Esophagus muscularis mucosa (tissue), 4 donors: ENCODE data around the gene ETV2. TPM values are rescaled to one million over a fixed set of nuclear protein-coding genes. Genes with fewer than 3 reads are reported as not detected.

Source experiments
- DNase-seq: peaks from one replicate; pipeline ENCODE4 v3.0.0-alpha.2; 2017; ENCODE audit errors: extremely low spot score
- H3K27ac ChIP-seq, 4 donors: fragments of 200-600 bp; sonication (generic); replicated peaks in 1 of 4; 1 replicate in 3 of 4; 2 replicates in 1 of 4; pipeline ENCODE4 v1.5.1; 2016 to 2019; ENCODE audit warnings: mild to moderate bottlenecking in 1 of 4
- H3K27me3 ChIP-seq, 4 donors: fragments of 200-600 bp; sonication (generic); one replicate each; pipeline versions ENCODE4 v1.5.1 to v1.6.0; 2016 to 2019
- H3K36me3 ChIP-seq, 4 donors: fragments of 200-600 bp; sonication (generic); one replicate each; pipeline ENCODE4 v1.5.1; 2016 to 2019
- H3K4me1 ChIP-seq, 4 donors: fragments of 200-600 bp; sonication (generic); one replicate each; pipeline ENCODE4 v1.5.1; 2016 to 2019
- H3K4me3 ChIP-seq, 4 donors: fragments of 200-600 bp; sonication (generic); 1 replicate in 2 of 4; 2 replicates in 2 of 4; pipeline ENCODE4 v1.5.1; 2016 to 2019; ENCODE audit warnings: mild to moderate bottlenecking in 4 of 4, moderate library complexity in 1 of 4
- H3K9me3 ChIP-seq, 4 donors: fragments of 200-600 bp; sonication (generic); 1 replicate in 3 of 4; 2 replicates in 1 of 4; pipeline ENCODE4 v1.5.1; 2016 to 2019
- EP300 ChIP-seq: sonication (generic); formaldehyde crosslinking; IDR thresholded peaks from one replicate; pipeline ENCODE4 v1.6.1; 2017; ENCODE audit warnings: antibody characterized with exemption
- POLR2A ChIP-seq: fragments of 450-650 bp; IDR thresholded peaks from one replicate; pipeline ENCODE4 v1.6.1; 2017; ENCODE audit warnings: antibody characterized with exemption, moderate library complexity, mild to moderate bottlenecking, low read depth
- POLR2AphosphoS5 ChIP-seq, 2 donors: sonication (generic); formaldehyde crosslinking; IDR thresholded peaks; one replicate each; pipeline ENCODE4 v1.6.1; 2017; ENCODE audit warnings: antibody characterized with exemption in 2 of 2
- WGBS: methylation state at CpG from one replicate; pipeline ENCODE4 v1.1.5; 2018; 5-methylcytosine and 5-hydroxymethylcytosine counted together
- intact Hi-C: fragments of 100-400 bp; cut with DNase I; formaldehyde crosslinking; loops from one replicate; pipeline ENCODE4 v1.15.1; 2023
- total RNA-seq, 4 donors: library from RNA; depleted of rRNA; stranded (reverse); fragments of >200 nt; gene quantifications; one replicate each; pipeline versions ENCODE4 v1.1.0 to v1.2.1, GENCODE V29; 2016
- TF ChIP-seq, protein P1 (sequence below), 3 experiments: fragments of 200-600 bp in 2 of 3; fragments of 450-650 bp in 1 of 3; sonication (generic) in 2 of 3; IDR thresholded peaks; one replicate each; pipeline ENCODE4 v1.5.1; 2017 to 2019; ENCODE audit warnings: antibody characterized with exemption in 3 of 3, mild to moderate bottlenecking in 2 of 3, moderate library complexity in 1 of 3

The ETV2 gene
- total RNA-seq, 4 donors from 2014 or later = 3.4 TPM; not detected in 3

DNA sequence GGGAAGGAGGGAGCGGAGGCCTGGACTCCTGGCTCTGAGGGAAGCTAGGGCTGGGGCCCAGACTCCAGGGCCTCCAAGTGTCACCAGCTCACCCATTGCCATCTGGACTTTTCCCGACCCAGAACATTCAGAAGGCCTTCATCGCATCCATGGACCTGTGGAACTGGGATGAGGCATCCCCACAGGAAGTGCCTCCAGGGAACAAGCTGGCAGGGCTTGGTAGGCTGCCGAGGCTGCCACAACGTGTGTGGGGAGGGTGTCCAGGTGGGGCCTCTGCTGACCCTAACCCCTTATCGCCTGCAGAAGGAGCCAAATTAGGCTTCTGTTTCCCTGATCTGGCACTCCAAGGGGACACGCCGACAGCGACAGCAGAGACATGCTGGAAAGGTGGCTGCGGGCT is 767 bp downstream of the ETV2 start:
- Histone ChIP-seq H3K4me1 (peaks cover 15 to 41% (median 39%) of the 10 kb centered on the region in 4 donors), H3K27ac (no peak overlapping the region), H3K9me3 (no peaks in the 10 kb centered on the region), H3K4me3 (no peak overlapping the region), H3K36me3 (peaks cover 6 to 11% (median 10%) of the 10 kb centered on the region in 4 donors), H3K27me3 (no peaks in the 10 kb centered on the region)
- intact Hi-C loops = loop anchor here (2.0 kb wide), 1 partner anchor 14 kb away; the partner anchor contains the start of gene RBM42
- DNase-seq = no peak
- WGBS = 92% methylated on average over 6 of the region's 10 CpGs
- TF ChIP-seq POLR2AphosphoS5 (IDR thresholded peaks at IDR 0.05) (no peak), POLR2A (no peak), EP300 (no peak)
- TF ChIP-seq, protein P1, sequence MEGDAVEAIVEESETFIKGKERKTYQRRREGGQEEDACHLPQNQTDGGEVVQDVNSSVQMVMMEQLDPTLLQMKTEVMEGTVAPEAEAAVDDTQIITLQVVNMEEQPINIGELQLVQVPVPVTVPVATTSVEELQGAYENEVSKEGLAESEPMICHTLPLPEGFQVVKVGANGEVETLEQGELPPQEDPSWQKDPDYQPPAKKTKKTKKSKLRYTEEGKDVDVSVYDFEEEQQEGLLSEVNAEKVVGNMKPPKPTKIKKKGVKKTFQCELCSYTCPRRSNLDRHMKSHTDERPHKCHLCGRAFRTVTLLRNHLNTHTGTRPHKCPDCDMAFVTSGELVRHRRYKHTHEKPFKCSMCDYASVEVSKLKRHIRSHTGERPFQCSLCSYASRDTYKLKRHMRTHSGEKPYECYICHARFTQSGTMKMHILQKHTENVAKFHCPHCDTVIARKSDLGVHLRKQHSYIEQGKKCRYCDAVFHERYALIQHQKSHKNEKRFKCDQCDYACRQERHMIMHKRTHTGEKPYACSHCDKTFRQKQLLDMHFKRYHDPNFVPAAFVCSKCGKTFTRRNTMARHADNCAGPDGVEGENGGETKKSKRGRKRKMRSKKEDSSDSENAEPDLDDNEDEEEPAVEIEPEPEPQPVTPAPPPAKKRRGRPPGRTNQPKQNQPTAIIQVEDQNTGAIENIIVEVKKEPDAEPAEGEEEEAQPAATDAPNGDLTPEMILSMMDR (IDR thresholded peaks at IDR 0.05) = no peak

DNA sequence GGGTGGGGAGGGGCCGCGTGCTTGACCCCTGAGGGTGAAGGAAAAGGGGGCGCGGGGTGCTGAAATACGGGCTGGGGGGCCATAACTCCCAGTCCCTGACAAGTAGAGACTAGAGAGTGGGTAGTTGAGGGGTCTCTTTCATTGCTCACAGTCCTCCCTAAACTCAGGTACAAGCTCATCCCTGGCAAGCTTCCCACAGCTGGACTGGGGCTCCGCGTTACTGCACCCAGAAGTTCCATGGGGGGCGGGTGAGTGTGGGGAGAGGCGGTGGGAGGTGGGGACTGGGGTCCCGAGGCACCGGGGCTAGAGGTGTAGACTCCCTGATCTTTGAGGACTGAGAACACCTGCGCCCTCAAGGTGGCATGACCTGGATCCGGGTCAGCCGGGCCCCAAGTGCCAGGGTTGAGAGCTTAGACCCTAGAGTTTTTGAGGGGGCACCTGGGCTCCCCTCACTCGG is 1.3 kb downstream of the ETV2 start:
- Histone ChIP-seq H3K4me3 (peak overlapping the region; percentile 59 to 80 (median 62)), H3K27me3 (no peaks in the 10 kb centered on the region), H3K9me3 (no peaks in the 10 kb centered on the region), H3K4me1 (peaks cover 15 to 46% (median 44%) of the 10 kb centered on the region in 4 donors), H3K36me3 (peaks cover 1 to 6% (median 5%) of the 10 kb centered on the region in 4 donors), H3K27ac (peak overlapping the region; percentile 83 to 95 (median 88))
- TF ChIP-seq EP300 = no peak
- no peak for TF ChIP-seq POLR2A
- TF ChIP-seq, protein P1 (IDR thresholded peaks at IDR 0.05) = no peak
- no peak for TF ChIP-seq POLR2AphosphoS5 (IDR thresholded peaks at IDR 0.05)
- WGBS = 64% methylated on average over 5 of the region's 15 CpGs
- intact Hi-C loops = loop anchor here (2.0 kb wide), 1 partner anchor 14 kb away; the partner anchor contains the start of gene RBM42
- no peak for DNase-seq

- Histone ChIP-seq H3K36me3 (no peaks in the 10 kb centered on the region), H3K9me3 (no peaks in the 10 kb centered on the region), H3K27ac (peak overlapping the region; percentile 83 to 95 (median 88)), H3K4me1 (peaks cover 15 to 47% (median 45%) of the 10 kb centered on the region in 4 donors), H3K27me3 (no peaks in the 10 kb centered on the region), H3K4me3 (peak overlapping the region; percentile 59 to 80 (median 62))
- DNase-seq = peak; percentile 95
- intact Hi-C loops = loop anchor here (2.0 kb wide), 1 partner anchor 15 kb away; the partner anchor contains the start of gene RBM42
- WGBS = 0% methylated on average over 15 of the region's 69 CpGs
- TF ChIP-seq EP300 = no peak
- TF ChIP-seq, protein P1 (IDR thresholded peaks at IDR 0.05) = peak in 1 of 3 experiments; percentile 5
- peak; percentile 17 to 75 for TF ChIP-seq POLR2AphosphoS5 (IDR thresholded peaks at IDR 0.05)
- TF ChIP-seq POLR2A = no peak
Measured at GRCh38 chr19:35643255-35644205, 2.0 kb downstream of the ETV2 start.

DNA sequence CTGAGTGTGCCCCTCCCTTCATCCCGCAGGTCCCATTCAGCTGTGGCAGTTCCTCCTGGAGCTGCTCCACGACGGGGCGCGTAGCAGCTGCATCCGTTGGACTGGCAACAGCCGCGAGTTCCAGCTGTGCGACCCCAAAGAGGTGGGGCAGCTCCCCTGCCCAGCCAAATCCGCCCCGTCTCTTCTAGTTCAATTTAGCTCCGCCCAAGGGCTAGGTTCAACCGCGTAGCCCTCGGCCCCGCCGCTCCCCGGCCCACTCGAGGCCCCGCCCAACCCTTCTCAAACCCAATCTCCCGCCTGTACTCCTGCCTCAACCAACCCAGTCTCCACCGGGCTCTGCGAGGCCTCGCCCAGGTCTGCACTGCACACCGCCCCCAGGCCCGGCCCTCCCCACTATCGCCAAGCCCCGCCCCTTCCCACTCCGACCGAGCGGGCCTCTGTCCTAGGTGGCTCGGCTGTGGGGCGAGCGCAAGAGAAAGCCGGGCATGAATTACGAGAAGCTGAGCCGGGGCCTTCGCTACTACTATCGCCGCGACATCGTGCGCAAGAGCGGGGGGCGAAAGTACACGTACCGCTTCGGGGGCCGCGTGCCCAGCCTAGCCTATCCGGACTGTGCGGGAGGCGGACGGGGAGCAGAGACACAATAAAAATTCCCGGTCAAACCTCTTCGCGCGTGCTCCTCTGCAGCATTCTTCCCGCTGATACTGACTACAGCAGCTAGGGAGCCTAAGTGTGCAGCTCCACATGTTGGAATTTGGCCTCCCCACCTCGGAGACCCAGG is 2.9 kb downstream of the ETV2 start:
- Histone ChIP-seq H3K27ac (peak overlapping the region; percentile 83 to 95 (median 88)), H3K4me1 (peaks cover 21 to 56% (median 54%) of the 10 kb centered on the region in 4 donors), H3K4me3 (peak overlapping the region; percentile 59 to 80 (median 62)), H3K9me3 (no peaks in the 10 kb centered on the region), H3K27me3 (no peaks in the 10 kb centered on the region), H3K36me3 (no peaks in the 10 kb centered on the region)
- under 1% methylated on average over 36 of the region's 60 CpGs for WGBS
- intact Hi-C loops = no loop called here
- TF ChIP-seq POLR2A = peak; percentile 19
- peak; percentile 51 to 76 for TF ChIP-seq POLR2AphosphoS5 (IDR thresholded peaks at IDR 0.05)
- TF ChIP-seq, protein P1 (IDR thresholded peaks at IDR 0.05) = no peak
- DNase-seq = peak; percentile 98
